ENCODE data around the gene TFAP2C.
"Not testable (repeated sequence)": the region's sequence is repeated elsewhere in the genome, so short reads cannot be mapped to it uniquely, and the experiment has no call there.

The TFAP2C gene

GRCh38 chr20:56657879-56658278 is 28.8 kb downstream of the TFAP2C start:
- DNase-seq, result no peak

GRCh38 chr20:56658341-56658947 is 29.3 kb downstream of the TFAP2C start:
- DNase-seq, result not testable (repeated sequence)

DNA sequence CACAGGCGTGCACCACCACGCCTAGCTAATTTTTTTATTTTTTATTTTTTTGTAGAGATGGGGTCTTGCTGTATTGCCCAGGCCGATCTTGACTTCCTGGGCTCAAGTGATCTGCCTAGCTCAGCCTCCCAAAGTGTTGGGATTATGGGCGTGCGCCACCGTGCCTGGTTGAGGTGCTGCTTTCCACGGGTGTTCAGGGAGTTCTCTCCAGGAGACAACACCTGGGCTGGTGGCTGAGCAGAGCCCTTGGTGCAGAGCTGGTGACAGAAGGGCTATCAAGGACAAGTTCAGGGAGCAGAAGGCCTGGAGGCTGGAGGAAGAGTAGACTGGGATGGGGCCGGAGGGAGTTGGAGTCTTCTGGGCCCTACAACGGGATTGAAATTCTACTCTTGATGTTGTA is 34.6 kb downstream of the TFAP2C start:
- DNase-seq, result no peak

DNA sequence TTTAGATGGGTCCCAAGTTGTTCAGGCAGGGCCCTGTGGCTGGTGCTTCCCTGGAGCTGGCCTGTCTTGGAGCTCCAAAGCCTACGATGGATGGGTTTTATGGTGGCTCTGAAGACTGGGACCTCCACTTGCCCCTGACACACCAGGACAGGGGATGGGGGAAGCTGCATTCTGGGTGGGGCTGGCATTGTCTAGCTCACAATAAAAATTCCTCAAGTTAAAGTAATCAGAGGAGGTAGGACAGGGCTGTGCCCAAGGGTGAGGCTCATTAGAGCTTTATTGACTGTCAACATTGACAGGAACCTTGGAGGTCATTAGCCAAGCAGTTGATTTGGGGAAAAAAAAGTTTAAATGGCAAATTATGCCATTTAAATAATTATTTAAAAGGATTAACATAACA is 35.7 kb downstream of the TFAP2C start:
- DNase-seq, result no peak

GRCh38 chr20:56665806-56666205 is 36.7 kb downstream of the TFAP2C start:
- no peak for DNase-seq

DNA sequence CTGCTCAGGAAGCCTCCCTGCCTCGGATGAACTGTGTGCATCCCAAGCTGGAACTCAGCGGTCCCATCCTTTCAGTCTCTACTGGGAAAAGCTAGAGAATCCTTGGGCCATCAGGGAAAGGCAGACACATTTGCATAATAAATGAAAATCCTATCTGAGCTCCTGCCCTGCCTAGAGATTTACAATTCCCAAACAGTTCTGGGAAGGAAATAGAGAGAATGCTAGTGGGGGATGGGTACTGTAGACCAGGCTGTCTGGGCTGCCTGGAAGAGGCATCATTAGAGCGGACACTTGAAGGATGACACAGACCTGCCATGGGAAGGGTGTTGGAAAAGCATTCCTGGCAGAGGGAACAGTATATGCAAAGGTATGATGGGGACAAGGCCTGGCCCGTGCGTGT is 44.3 kb downstream of the TFAP2C start:
- no peak for DNase-seq

DNA sequence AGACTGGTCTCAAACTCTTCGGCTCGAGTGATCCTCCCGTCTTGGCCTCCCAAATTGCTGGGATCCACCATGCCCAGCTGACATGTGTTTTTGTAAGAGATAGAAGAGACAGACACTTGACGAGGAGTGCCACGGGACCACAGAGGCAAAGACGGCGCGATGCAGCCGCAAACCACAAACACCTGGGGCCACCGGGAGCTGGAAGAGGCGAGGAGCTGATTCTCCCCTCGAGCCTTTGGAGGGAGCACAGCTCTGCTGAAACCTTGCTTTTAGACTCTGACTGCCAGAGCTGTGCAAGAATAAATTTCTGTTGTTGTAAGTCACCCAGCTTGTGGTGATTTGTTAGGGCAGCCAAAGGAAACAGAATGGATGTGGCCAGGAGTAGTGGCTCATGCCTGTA is 46.9 kb downstream of the TFAP2C start:
- no peak for DNase-seq

DNA sequence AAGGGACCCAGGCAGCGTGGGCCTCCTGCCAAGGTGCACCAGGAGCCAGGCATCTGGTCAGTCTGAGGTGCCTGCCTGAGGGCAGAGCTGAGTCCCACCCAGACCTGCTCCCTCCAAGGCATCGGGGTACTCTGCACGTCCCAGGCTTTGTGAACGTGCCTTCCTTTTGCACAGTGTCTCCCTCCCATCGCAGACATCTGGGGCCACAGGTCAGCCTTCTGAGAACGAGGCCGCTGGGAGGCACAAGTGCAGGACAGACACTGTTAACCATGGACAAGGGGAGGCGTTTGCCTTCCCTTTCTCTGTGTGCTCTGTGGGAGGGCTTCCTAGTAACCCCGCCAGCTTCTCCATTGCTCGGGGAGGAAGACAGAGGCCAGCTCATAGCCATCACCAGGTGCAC is 47.6 kb downstream of the TFAP2C start:
- DNase-seq, result no peak

GRCh38 chr20:56683077-56683865 is 54.2 kb downstream of the TFAP2C start:
- DNase-seq, result no peak

DNA sequence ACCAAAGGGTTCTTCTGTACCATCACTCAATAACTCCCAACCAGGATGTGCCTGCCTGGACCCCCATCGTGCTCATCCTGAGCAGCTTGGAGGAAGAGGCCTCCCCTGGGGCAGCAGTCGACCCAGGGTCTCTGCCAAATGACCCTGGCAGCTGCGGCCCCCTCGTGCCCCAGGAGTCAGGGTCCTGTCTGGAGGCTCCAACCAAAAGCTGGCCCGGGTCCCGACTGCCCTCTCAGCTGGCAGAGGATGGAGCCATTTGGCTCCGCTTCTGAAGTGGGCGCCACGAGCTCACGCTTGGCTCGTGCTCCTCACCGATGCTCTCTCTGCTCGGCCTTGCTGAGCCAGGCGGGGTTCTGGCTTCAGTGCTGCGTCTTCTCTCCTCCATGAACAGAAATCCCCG is 56.8 kb downstream of the TFAP2C start:
- DNase-seq, result no peak

DNA sequence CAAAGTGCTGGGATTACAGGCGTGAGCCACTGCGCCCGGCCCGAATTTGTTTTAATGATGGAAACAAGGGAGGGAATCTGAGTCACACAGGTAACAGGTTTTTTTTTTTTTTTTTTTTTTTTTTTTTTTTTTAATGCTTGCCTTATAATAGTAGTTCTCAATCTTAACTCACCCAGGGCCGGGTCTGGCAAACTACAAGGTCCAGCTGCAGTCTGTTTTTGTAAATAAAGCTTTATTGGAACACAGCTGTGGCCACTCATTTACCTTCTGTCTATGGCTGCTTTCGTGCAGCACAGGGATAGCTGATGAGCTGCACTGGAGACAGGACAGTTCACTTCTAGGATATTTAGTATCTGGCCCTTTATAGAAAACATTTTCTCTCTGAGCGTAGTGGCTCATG is 58.0 kb downstream of the TFAP2C start:
- no peak for DNase-seq

- no peak for DNase-seq
Observed at GRCh38 chr20:56688106-56688505, 59.0 kb downstream of the TFAP2C start.

All from DMS53 (cell line).